ENCODE results near the gene VTI1A. TPM values are rescaled to one million over a fixed set of nuclear protein-coding genes. Genes with fewer than 3 reads are reported as not detected.

VTI1A gene
- total RNA-seq, 1 donor from 2014 or later, result 34.6 TPM

- peak overlapping the region; percentile 26 for H3K27ac Mint-ChIP-seq
- no peak for TF ChIP-seq CTCF (IDR thresholded peaks at IDR 0.05; ENCODE audit: unreplicated experiment)
- H3K36me3 Mint-ChIP-seq, result no peaks in the 10 kb centered on the region
- no peak overlapping the region for H3K4me3 Mint-ChIP-seq
- H3K9me3 Mint-ChIP-seq, result no peaks in the 10 kb centered on the region
- H3K27me3 Mint-ChIP-seq (ENCODE audit: low read depth), result no peaks in the 10 kb centered on the region
- peaks cover 36% of the 10 kb centered on the region for H3K4me1 Mint-ChIP-seq
- no peak for DNase-seq (ENCODE audit: low spot score in 2 of 2, unreplicated experiment in 2 of 2)
These were observed 285.4 kb downstream of the VTI1A start for GRCh38 chr10:112732277-112732921.

GRCh38 chr10:112735041-112735695 is 288.2 kb downstream of the VTI1A start:
- Mint-ChIP-seq H3K27ac (no peak overlapping the region), H3K27me3 (ENCODE audit: low read depth) (no peaks in the 10 kb centered on the region), H3K4me3 (no peak overlapping the region), H3K4me1 (peaks cover 61% of the 10 kb centered on the region), H3K9me3 (no peaks in the 10 kb centered on the region), H3K36me3 (no peaks in the 10 kb centered on the region)
- DNase-seq (ENCODE audit: low spot score in 2 of 2, unreplicated experiment in 2 of 2), result no peak
- TF ChIP-seq CTCF (IDR thresholded peaks at IDR 0.05; ENCODE audit: unreplicated experiment), result no peak

GRCh38 chr10:112738606-112739591 is 291.9 kb downstream of the VTI1A start:
- Mint-ChIP-seq H3K27ac (peak overlapping the region; percentile 70), H3K27me3 (ENCODE audit: low read depth) (no peaks in the 10 kb centered on the region), H3K9me3 (no peaks in the 10 kb centered on the region), H3K36me3 (no peaks in the 10 kb centered on the region), H3K4me1 (peaks cover 67% of the 10 kb centered on the region), H3K4me3 (no peak overlapping the region)
- TF ChIP-seq CTCF (IDR thresholded peaks at IDR 0.05; ENCODE audit: unreplicated experiment), result no peak
- DNase-seq (ENCODE audit: low spot score in 2 of 2, unreplicated experiment in 2 of 2), result no peak

GRCh38 chr10:112739592-112740353 is 292.8 kb downstream of the VTI1A start:
- H3K27me3 Mint-ChIP-seq (ENCODE audit: low read depth), result no peaks in the 10 kb centered on the region
- DNase-seq (ENCODE audit: low spot score in 2 of 2, unreplicated experiment in 2 of 2), result no peak
- H3K27ac Mint-ChIP-seq, result no peak overlapping the region
- no peak for TF ChIP-seq CTCF (IDR thresholded peaks at IDR 0.05; ENCODE audit: unreplicated experiment)
- H3K36me3 Mint-ChIP-seq, result no peaks in the 10 kb centered on the region
- peaks cover 68% of the 10 kb centered on the region for H3K4me1 Mint-ChIP-seq
- H3K9me3 Mint-ChIP-seq, result no peaks in the 10 kb centered on the region
- H3K4me3 Mint-ChIP-seq, result no peak overlapping the region

GRCh38 chr10:112741830-112742402 is 294.9 kb downstream of the VTI1A start:
- Mint-ChIP-seq H3K4me1 (peaks cover 76% of the 10 kb centered on the region), H3K27me3 (ENCODE audit: low read depth) (no peaks in the 10 kb centered on the region), H3K4me3 (peak overlapping the region; percentile 19), H3K27ac (peak overlapping the region; percentile 86), H3K36me3 (no peaks in the 10 kb centered on the region), H3K9me3 (no peaks in the 10 kb centered on the region)
- no peak for DNase-seq (ENCODE audit: low spot score in 2 of 2, unreplicated experiment in 2 of 2)
- TF ChIP-seq CTCF (IDR thresholded peaks at IDR 0.05; ENCODE audit: unreplicated experiment), result no peak
